ENCODE results near the gene E2F6. TPM values are rescaled to one million over a fixed set of nuclear protein-coding genes. Genes with fewer than 3 reads are reported as not detected.

The E2F6 gene
- total RNA-seq, 3 donors from 2014 or later: 21.1 to 25.0 (median 23.3) TPM

- no peak for DNase-seq (ENCODE audit: low spot score in 2 of 2)
- intact Hi-C loops (cut with DNase I; ENCODE audit: low total_unique reads): no loop called here
- no peak overlapping the region for H3K4me3 ChIP-seq
- H3K4me1 ChIP-seq: no peaks in the 10 kb centered on the region
- H3K9me3 ChIP-seq: no peaks in the 10 kb centered on the region
- no peaks in the 10 kb centered on the region for H3K36me3 ChIP-seq
- TF ChIP-seq POLR2A (IDR thresholded peaks at IDR 0.05) (no peak), CTCF (IDR thresholded peaks at IDR 0.05) (no peak)
- H3K27me3 ChIP-seq: no peaks in the 10 kb centered on the region
- no peak overlapping the region for H3K27ac ChIP-seq
These were observed 15.2 kb downstream of the E2F6 start for GRCh38 chr2:11450791-11451190.

DNA sequence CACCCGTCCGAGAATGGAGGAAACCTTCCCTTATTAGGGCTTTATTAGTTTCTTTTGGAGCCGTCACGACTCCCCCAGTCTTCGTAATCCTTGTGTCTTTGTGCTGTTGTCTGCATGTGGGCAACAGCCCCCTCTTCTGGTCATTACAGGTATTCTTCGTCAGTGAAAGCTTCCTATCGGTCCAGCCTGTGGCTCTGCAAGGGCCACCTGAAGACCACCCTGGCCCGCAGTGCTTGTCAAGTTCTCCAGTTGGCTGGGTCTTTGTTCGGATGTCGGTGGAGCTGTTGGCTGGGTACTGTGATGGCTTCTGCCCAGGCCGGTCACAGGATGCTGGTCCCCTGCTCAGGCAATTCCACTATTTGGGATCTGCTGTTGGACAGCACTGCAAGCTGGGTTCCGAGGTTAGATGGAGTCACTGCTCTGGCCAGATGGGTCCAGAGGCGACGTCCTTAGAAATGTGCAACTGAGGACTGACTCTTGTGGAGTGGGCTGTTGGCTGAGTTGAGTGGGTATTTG lies 19.2 kb downstream of the E2F6 start:
- no peaks in the 10 kb centered on the region for H3K27me3 ChIP-seq
- no peaks in the 10 kb centered on the region for H3K36me3 ChIP-seq
- TF ChIP-seq CTCF (IDR thresholded peaks at IDR 0.05) (peak; percentile 62 to 73 (median 71)), POLR2A (IDR thresholded peaks at IDR 0.05) (no peak), POLR2AphosphoS5 (IDR thresholded peaks at IDR 0.05) (no peak)
- no peaks in the 10 kb centered on the region for H3K4me1 ChIP-seq
- intact Hi-C loops (cut with DNase I; ENCODE audit: low total_unique reads): no loop called here
- no peaks in the 10 kb centered on the region for H3K9me3 ChIP-seq
- peak in 1 of 2 donors; percentile 34 for DNase-seq (ENCODE audit: low spot score in 2 of 2)
- no peak overlapping the region for H3K4me3 ChIP-seq
- no peak overlapping the region for H3K27ac ChIP-seq

GRCh38 chr2:11444737-11445136 lies 21.2 kb downstream of the E2F6 start:
- no peak for TF ChIP-seq CTCF (IDR thresholded peaks at IDR 0.05)
- no peak for TF ChIP-seq POLR2A (IDR thresholded peaks at IDR 0.05)
- no peak for TF ChIP-seq POLR2AphosphoS5 (IDR thresholded peaks at IDR 0.05)
- intact Hi-C loops (cut with DNase I; ENCODE audit: low total_unique reads): no loop called here
- Histone ChIP-seq H3K36me3 (no peaks in the 10 kb centered on the region), H3K9me3 (no peaks in the 10 kb centered on the region), H3K27ac (no peak overlapping the region), H3K4me3 (no peak overlapping the region), H3K4me1 (no peaks in the 10 kb centered on the region), H3K27me3 (no peaks in the 10 kb centered on the region)
- DNase-seq (ENCODE audit: low spot score in 2 of 2): no peak

DNA sequence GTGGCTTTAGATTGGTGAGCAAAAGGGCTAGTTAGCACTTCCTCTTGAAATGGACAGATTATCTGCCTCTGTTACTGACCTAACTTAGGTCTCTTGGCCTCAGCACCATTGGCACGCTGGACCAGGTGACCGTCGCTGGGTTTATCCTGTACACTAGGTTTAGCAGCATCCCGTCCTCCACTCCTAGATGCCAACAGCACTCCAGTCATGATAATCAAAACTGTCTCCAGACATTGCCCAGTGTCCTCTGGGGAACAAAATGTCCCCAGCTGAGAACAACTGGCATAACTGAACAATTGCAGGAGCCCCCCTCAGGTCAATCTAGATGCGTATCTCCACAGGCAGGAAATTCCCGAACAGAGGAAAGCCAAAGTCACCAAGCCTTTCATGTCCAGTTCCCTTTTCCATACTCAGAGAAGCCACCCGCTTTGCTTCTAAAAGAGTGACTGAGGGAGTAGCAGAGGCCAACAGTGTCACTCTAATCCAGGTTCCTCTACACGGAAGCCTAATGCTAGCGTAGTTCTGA lies 27.3 kb downstream of the E2F6 start:
- Histone ChIP-seq H3K4me3 (no peak overlapping the region), H3K36me3 (no peaks in the 10 kb centered on the region), H3K4me1 (no peaks in the 10 kb centered on the region), H3K27ac (no peak overlapping the region), H3K27me3 (no peaks in the 10 kb centered on the region), H3K9me3 (no peaks in the 10 kb centered on the region)
- intact Hi-C loops (cut with DNase I; ENCODE audit: low total_unique reads): no loop called here
- TF ChIP-seq CTCF (IDR thresholded peaks at IDR 0.05): no peak
- no peak for TF ChIP-seq POLR2A (IDR thresholded peaks at IDR 0.05)
- TF ChIP-seq POLR2AphosphoS5 (IDR thresholded peaks at IDR 0.05): no peak
- DNase-seq (ENCODE audit: low spot score in 2 of 2): no peak

- H3K4me1 ChIP-seq: no peaks in the 10 kb centered on the region
- H3K36me3 ChIP-seq: no peaks in the 10 kb centered on the region
- no peak overlapping the region for H3K4me3 ChIP-seq
- no peak for TF ChIP-seq POLR2A (IDR thresholded peaks at IDR 0.05)
- no peak for DNase-seq (ENCODE audit: low spot score in 2 of 2)
- intact Hi-C loops (cut with DNase I; ENCODE audit: low total_unique reads): no loop called here
- H3K9me3 ChIP-seq: no peaks in the 10 kb centered on the region
- H3K27me3 ChIP-seq: no peaks in the 10 kb centered on the region
- no peak overlapping the region for H3K27ac ChIP-seq
These were observed 28.4 kb downstream of the E2F6 start for GRCh38 chr2:11437602-11438001.

- Histone ChIP-seq H3K4me3 (no peak overlapping the region), H3K4me1 (no peaks in the 10 kb centered on the region), H3K27ac (no peak overlapping the region), H3K27me3 (no peaks in the 10 kb centered on the region), H3K36me3 (no peaks in the 10 kb centered on the region), H3K9me3 (no peaks in the 10 kb centered on the region)
- intact Hi-C loops (cut with DNase I; ENCODE audit: low total_unique reads): no loop called here
- DNase-seq (ENCODE audit: low spot score in 2 of 2): peak in 1 of 2 donors; percentile 22
- TF ChIP-seq POLR2AphosphoS5 (IDR thresholded peaks at IDR 0.05): no peak
- TF ChIP-seq CTCF (IDR thresholded peaks at IDR 0.05): no peak
- no peak for TF ChIP-seq POLR2A (IDR thresholded peaks at IDR 0.05)
These were observed 30.9 kb downstream of the E2F6 start for GRCh38 chr2:11435036-11435435.
